ENCODE data around the gene TSPO2. TPM values are rescaled to one million over a fixed set of nuclear protein-coding genes. Genes with fewer than 3 reads are reported as not detected.

Gene TSPO2
- total RNA-seq, 1 experiment from 2014 or later = not detected

- no peaks in the 10 kb centered on the region for H3K9me3 ChIP-seq (ENCODE audit: low read length)
- no peak overlapping the region for H3K27ac ChIP-seq (ENCODE audit: low read length)
- H3K79me2 ChIP-seq (ENCODE audit: low read length) = peaks cover 92% of the 10 kb centered on the region
- intact Hi-C loops (cut with micrococcal nuclease) = no loop called here
- H2AFZ ChIP-seq (ENCODE audit: low read length) = no peak overlapping the region
- H3K9me2 ChIP-seq (replicated peaks; ENCODE audit: low read length) = no peaks in the 10 kb centered on the region
- H4K20me1 ChIP-seq (ENCODE audit: low read length) = peaks cover 49% of the 10 kb centered on the region
- no peak overlapping the region for H3K9ac ChIP-seq (ENCODE audit: low read length)
- no peak for DNase-seq
- no peak for ATAC-seq
- no peaks in the 10 kb centered on the region for H3F3A ChIP-seq (ENCODE audit: low read length, unreplicated experiment)
- H3K4me1 ChIP-seq (ENCODE audit: insufficient read depth, low read length) = peaks cover 36% of the 10 kb centered on the region; the same call in 1 of the 2 replicates
- H3K36me3 ChIP-seq (ENCODE audit: low read depth, low read length) = peaks cover 36% of the 10 kb centered on the region; the same call in 1 of the 2 replicates
- TF ChIP-seq EZH2 (IDR thresholded peaks at IDR 0.05; ENCODE audit: low read length, unreplicated experiment) = no peak
- no peak for TF ChIP-seq EZH2phosphoT487 (IDR thresholded peaks at IDR 0.05; ENCODE audit: borderline replicate concordance, low read length)
- TF ChIP-seq CTCF (conservative IDR thresholded peaks at IDR 0.05; ENCODE audit: low read depth, low read length) = no peak
- CTCF ChIA-PET = no interaction called here
- no peaks in the 10 kb centered on the region for H3K27me3 ChIP-seq (ENCODE audit: low read length)
- BruUV-seq (replicated peaks) = no TSS peak
- POLR2A ChIA-PET (ENCODE audit: unreplicated experiment) = interaction anchor here (0.6 kb wide), 1 partner anchor 242 kb away, joined by 4 read pairs; no protein-coding TSS in a partner anchor
- H3K4me2 ChIP-seq (ENCODE audit: low read length) = no peak overlapping the region
- H3K4me3 ChIP-seq (ENCODE audit: low read length) = no peak overlapping the region
These were observed 35.3 kb downstream of the TSPO2 start for GRCh38 chr6:41077536-41077935.

GRCh38 chr6:41078101-41078500 lies 35.8 kb downstream of the TSPO2 start:
- Histone ChIP-seq H3K4me3 (ENCODE audit: low read length) (no peak overlapping the region), H2AFZ (ENCODE audit: low read length) (no peak overlapping the region), H3F3A (ENCODE audit: low read length, unreplicated experiment) (no peaks in the 10 kb centered on the region), H4K20me1 (ENCODE audit: low read length) (peaks cover 52% of the 10 kb centered on the region), H3K9me2 (replicated peaks; ENCODE audit: low read length) (no peaks in the 10 kb centered on the region), H3K36me3 (ENCODE audit: low read depth, low read length) (peaks cover 42% of the 10 kb centered on the region; the same call in 1 of the 2 replicates), H3K4me1 (ENCODE audit: insufficient read depth, low read length) (peaks cover 36% of the 10 kb centered on the region; the same call in 1 of the 2 replicates), H3K27ac (ENCODE audit: low read length) (no peak overlapping the region), H3K27me3 (ENCODE audit: low read length) (no peaks in the 10 kb centered on the region), H3K9me3 (ENCODE audit: low read length) (no peaks in the 10 kb centered on the region), H3K79me2 (ENCODE audit: low read length) (peaks cover 97% of the 10 kb centered on the region), H3K4me2 (ENCODE audit: low read length) (no peak overlapping the region), H3K9ac (ENCODE audit: low read length) (no peak overlapping the region)
- TF ChIP-seq EZH2 (IDR thresholded peaks at IDR 0.05; ENCODE audit: low read length, unreplicated experiment) (no peak), CTCF (conservative IDR thresholded peaks at IDR 0.05; ENCODE audit: low read depth, low read length) (no peak), EZH2phosphoT487 (IDR thresholded peaks at IDR 0.05; ENCODE audit: borderline replicate concordance, low read length) (no peak)
- no TSS peak for BruUV-seq (replicated peaks)
- POLR2A ChIA-PET (ENCODE audit: unreplicated experiment) = interaction anchor here (0.6 kb wide), 1 partner anchor 242 kb away, joined by 4 read pairs; no protein-coding TSS in a partner anchor
- CTCF ChIA-PET = no interaction called here
- ATAC-seq (no peak), DNase-seq (no peak)
- intact Hi-C loops (cut with micrococcal nuclease) = no loop called here

GRCh38 chr6:41079080-41079479 lies 36.8 kb downstream of the TSPO2 start:
- ATAC-seq (no peak), DNase-seq (no peak)
- ChIA-PET POLR2A (ENCODE audit: unreplicated experiment) (interaction anchor here (0.6 kb wide), 1 partner anchor 1145 kb away, joined by 5 read pairs; the partner anchor contains the start of gene MOCS1), CTCF (no interaction called here)
- peaks cover 34% of the 10 kb centered on the region; the same call in 1 of the 2 replicates for H3K4me1 ChIP-seq (ENCODE audit: insufficient read depth, low read length)
- H3K27me3 ChIP-seq (ENCODE audit: low read length) = no peaks in the 10 kb centered on the region
- no peak overlapping the region for H3K27ac ChIP-seq (ENCODE audit: low read length)
- no peak overlapping the region for H2AFZ ChIP-seq (ENCODE audit: low read length)
- H3K4me2 ChIP-seq (ENCODE audit: low read length) = no peak overlapping the region
- H3F3A ChIP-seq (ENCODE audit: low read length, unreplicated experiment) = no peaks in the 10 kb centered on the region
- H3K9ac ChIP-seq (ENCODE audit: low read length) = no peak overlapping the region
- no peak overlapping the region for H3K4me3 ChIP-seq (ENCODE audit: low read length)
- no peaks in the 10 kb centered on the region for H3K9me2 ChIP-seq (replicated peaks; ENCODE audit: low read length)
- H3K79me2 ChIP-seq (ENCODE audit: low read length) = peaks cover 90% of the 10 kb centered on the region
- no peaks in the 10 kb centered on the region for H3K9me3 ChIP-seq (ENCODE audit: low read length)
- BruUV-seq (replicated peaks) = no TSS peak
- intact Hi-C loops (cut with micrococcal nuclease) = no loop called here
- no peak for TF ChIP-seq CTCF (conservative IDR thresholded peaks at IDR 0.05; ENCODE audit: low read depth, low read length)
- no peak for TF ChIP-seq EZH2 (IDR thresholded peaks at IDR 0.05; ENCODE audit: low read length, unreplicated experiment)
- no peak for TF ChIP-seq EZH2phosphoT487 (IDR thresholded peaks at IDR 0.05; ENCODE audit: borderline replicate concordance, low read length)
- H3K36me3 ChIP-seq (ENCODE audit: low read depth, low read length) = peaks cover 52% of the 10 kb centered on the region
- peaks cover 56% of the 10 kb centered on the region for H4K20me1 ChIP-seq (ENCODE audit: low read length)

Data from PC-3 (cell line).